ENCODE measurements around the gene FRMD1.

Gene FRMD1

DNA sequence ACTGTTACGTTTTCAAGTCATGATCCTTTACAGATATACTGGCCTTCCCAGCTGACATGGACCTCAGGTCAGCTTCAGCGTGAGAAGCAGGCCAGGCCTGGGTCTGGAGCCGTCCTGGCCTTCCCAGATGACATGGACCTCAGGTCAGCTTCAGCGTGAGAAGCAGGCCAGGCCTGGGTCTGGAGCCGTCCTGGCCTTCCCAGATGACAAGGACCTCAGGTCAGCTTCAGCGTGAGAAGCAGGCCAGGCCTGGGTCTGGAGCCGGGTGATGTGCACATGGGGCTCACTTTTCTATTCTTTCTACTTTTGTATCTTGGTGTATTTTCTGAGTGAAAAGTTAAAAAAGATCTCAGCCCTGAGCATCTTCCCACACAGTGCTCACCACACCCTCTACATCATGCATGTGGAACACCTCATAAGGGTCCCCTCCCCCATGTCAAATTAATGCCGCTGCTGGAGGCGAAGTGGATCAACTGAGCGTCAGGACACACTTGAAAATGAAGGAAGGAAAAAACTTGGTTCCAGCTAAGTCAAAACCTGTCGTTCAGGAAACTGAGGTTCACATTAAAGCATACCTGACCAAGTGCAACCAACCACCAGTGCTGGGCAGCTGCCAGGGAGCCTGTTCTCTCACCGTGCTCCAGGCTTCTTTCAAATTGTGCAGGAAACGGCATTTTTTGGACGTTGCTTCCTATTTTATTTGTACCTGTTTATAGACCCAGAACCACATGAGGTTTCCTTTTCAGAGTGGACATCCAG is 49.4 kb downstream of the FRMD1 start:
- H3K27me3 ChIP-seq (replicated peaks; ENCODE audit: control insufficient read depth, insufficient read depth, low read length), result no peaks in the 10 kb centered on the region
- no peak for DNase-seq (ENCODE audit: extremely low read depth, insufficient read length)
- TF ChIP-seq, protein P1, sequence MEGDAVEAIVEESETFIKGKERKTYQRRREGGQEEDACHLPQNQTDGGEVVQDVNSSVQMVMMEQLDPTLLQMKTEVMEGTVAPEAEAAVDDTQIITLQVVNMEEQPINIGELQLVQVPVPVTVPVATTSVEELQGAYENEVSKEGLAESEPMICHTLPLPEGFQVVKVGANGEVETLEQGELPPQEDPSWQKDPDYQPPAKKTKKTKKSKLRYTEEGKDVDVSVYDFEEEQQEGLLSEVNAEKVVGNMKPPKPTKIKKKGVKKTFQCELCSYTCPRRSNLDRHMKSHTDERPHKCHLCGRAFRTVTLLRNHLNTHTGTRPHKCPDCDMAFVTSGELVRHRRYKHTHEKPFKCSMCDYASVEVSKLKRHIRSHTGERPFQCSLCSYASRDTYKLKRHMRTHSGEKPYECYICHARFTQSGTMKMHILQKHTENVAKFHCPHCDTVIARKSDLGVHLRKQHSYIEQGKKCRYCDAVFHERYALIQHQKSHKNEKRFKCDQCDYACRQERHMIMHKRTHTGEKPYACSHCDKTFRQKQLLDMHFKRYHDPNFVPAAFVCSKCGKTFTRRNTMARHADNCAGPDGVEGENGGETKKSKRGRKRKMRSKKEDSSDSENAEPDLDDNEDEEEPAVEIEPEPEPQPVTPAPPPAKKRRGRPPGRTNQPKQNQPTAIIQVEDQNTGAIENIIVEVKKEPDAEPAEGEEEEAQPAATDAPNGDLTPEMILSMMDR (IDR thresholded peaks at IDR 0.05; ENCODE audit: insufficient read depth, low read length, poor library complexity, severe bottlenecking), result no peak
- H3K36me3 ChIP-seq (ENCODE audit: control insufficient read depth, insufficient read depth, low read length), result no peaks in the 10 kb centered on the region
- H3K4me3 ChIP-seq (replicated peaks; ENCODE audit: low read depth, low read length), result no peak overlapping the region

DNA sequence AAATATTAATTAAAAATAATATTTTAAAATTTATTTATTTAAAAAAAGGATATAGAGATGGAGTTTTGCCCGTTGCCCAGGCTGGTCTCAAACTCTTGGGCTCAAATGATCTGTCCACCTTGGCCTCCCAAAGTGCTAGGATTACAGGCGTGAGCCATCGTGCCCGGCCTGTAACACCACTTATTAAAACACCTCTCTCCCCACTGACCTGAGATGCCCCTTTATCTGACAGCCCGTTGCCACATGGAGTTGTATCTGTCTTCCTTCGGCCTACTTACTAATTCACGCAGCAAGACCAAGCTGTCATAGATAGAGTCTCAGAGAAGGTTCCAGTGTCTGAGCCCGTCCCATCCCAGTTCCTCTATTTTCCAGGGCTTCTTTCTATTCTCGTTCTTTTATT is 50.8 kb downstream of the FRMD1 start:
- no peak for DNase-seq (ENCODE audit: extremely low read depth, insufficient read length)
- Histone ChIP-seq H3K27me3 (replicated peaks; ENCODE audit: control insufficient read depth, insufficient read depth, low read length) (no peaks in the 10 kb centered on the region), H3K36me3 (ENCODE audit: control insufficient read depth, insufficient read depth, low read length) (no peaks in the 10 kb centered on the region), H3K4me3 (replicated peaks; ENCODE audit: low read depth, low read length) (no peak overlapping the region)
- TF ChIP-seq, protein P1 (IDR thresholded peaks at IDR 0.05; ENCODE audit: insufficient read depth, low read length, poor library complexity, severe bottlenecking), result no peak

DNA sequence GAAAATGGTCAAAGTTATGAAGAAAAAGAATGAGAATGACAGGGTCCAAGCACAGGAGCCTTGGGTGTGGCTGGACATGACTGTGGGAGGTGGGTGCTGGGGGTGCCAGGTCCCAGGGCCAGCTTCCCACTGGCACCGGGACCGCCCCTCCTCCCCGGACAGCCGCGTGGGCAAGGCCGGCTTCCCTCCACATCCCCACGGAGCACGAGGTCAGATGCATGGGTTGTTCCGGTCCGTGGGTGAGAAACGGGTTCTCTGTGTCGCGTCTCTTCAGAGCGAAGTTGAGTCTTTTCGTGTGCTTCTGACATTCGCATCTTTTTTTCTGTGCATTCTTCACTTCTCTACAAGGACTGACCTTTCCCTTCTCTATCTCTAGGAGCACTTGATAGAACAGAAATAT is 51.5 kb downstream of the FRMD1 start:
- Histone ChIP-seq H3K27me3 (replicated peaks; ENCODE audit: control insufficient read depth, insufficient read depth, low read length) (no peaks in the 10 kb centered on the region), H3K36me3 (ENCODE audit: control insufficient read depth, insufficient read depth, low read length) (no peaks in the 10 kb centered on the region), H3K4me3 (replicated peaks; ENCODE audit: low read depth, low read length) (no peak overlapping the region)
- no peak for DNase-seq (ENCODE audit: extremely low read depth, insufficient read length)
- TF ChIP-seq, protein P1 (IDR thresholded peaks at IDR 0.05; ENCODE audit: insufficient read depth, low read length, poor library complexity, severe bottlenecking), result no peak

DNA sequence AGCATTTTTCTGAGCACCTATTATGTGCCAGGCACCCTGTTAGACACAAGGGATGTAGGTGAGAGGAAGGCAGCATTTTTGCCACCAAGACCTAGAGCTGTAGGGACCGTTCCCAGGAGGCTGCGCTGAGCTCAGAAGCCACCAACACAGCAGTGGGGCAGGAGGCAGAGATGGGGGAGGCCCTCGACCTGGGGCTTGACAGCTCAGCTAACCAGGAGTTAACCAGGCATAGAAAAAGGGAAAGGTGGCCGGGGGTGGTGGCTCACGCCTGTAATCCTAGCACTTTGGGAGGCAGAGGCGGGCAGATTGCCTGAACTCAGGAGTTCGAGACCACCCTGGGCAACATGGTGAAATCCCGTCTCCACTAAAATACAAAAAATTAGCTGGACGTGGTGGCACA is 52.1 kb downstream of the FRMD1 start:
- no peak for DNase-seq (ENCODE audit: extremely low read depth, insufficient read length)
- no peaks in the 10 kb centered on the region for H3K36me3 ChIP-seq (ENCODE audit: control insufficient read depth, insufficient read depth, low read length)
- H3K27me3 ChIP-seq (replicated peaks; ENCODE audit: control insufficient read depth, insufficient read depth, low read length), result no peaks in the 10 kb centered on the region
- TF ChIP-seq, protein P1 (IDR thresholded peaks at IDR 0.05; ENCODE audit: insufficient read depth, low read length, poor library complexity, severe bottlenecking), result no peak
- H3K4me3 ChIP-seq (replicated peaks; ENCODE audit: low read depth, low read length), result no peak overlapping the region

DNA sequence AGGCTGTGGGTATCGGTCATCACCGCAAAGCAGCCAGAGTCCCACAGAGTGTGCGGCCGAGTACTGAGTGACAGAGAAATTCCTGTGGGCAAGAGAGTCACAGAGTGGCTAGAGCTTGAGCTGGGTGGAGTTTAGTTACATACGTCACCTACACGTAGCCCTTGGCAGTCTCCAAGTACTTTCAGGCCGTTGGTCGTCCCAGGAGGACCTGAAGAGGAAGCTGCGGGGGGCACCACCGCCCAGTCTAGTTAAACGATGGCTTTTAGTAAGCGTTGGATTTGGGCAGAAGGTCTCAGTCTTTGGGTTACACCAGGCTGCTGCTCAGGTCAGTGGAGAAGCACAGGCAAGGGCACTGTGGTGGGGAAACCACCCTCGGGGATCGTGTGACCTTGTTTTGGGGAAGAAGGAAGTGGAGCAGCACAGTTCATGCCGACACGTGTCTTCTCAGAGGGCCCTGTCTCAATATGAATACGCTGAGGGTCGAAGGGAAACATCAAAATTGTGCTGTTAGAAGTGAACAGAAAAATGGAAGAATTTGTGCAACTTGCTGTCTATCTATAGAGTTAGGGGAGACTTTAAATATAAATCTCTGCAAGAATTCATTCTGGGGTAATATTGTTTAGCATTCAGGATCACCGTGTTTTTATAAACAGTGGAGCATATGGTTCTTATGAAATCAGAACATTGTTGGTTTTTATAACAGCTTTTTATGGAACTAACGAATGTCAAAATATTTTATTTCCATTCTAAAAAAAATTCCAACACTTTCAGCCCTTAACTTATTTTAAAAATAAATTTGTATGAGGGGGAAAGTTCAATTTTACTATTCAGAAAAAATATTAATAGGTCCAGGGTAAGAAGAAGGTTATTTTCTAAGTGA is 52.9 kb downstream of the FRMD1 start:
- no peak overlapping the region for H3K4me3 ChIP-seq (replicated peaks; ENCODE audit: low read depth, low read length)
- no peak for DNase-seq (ENCODE audit: extremely low read depth, insufficient read length)
- TF ChIP-seq, protein P1 (IDR thresholded peaks at IDR 0.05; ENCODE audit: insufficient read depth, low read length, poor library complexity, severe bottlenecking), result no peak
- H3K36me3 ChIP-seq (ENCODE audit: control insufficient read depth, insufficient read depth, low read length), result no peaks in the 10 kb centered on the region
- no peaks in the 10 kb centered on the region for H3K27me3 ChIP-seq (replicated peaks; ENCODE audit: control insufficient read depth, insufficient read depth, low read length)
